ENCODE results near the gene SLIT3.

DNA sequence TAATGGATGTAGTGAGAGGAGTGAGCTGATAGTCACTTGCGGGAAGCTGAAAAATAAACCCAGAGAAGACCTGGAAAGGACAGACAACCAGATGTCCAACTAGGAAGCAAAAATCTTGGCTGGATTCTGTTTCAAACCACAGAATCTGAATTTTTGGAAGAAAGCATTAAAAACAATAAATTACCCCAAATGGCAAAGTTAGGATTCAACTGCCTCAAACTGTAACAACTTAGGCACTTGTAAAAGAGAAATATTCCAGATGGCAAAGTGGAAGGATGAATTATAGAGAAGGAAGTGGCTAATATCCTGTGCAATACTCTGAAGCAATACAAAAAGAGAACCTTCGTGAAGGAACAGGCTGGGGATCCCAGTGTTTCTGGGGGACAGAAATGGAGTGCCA, 46.8 kb upstream of the SLIT3 start:
- TF ChIP-seq, protein P1, sequence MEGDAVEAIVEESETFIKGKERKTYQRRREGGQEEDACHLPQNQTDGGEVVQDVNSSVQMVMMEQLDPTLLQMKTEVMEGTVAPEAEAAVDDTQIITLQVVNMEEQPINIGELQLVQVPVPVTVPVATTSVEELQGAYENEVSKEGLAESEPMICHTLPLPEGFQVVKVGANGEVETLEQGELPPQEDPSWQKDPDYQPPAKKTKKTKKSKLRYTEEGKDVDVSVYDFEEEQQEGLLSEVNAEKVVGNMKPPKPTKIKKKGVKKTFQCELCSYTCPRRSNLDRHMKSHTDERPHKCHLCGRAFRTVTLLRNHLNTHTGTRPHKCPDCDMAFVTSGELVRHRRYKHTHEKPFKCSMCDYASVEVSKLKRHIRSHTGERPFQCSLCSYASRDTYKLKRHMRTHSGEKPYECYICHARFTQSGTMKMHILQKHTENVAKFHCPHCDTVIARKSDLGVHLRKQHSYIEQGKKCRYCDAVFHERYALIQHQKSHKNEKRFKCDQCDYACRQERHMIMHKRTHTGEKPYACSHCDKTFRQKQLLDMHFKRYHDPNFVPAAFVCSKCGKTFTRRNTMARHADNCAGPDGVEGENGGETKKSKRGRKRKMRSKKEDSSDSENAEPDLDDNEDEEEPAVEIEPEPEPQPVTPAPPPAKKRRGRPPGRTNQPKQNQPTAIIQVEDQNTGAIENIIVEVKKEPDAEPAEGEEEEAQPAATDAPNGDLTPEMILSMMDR (IDR thresholded peaks at IDR 0.05): no peak
- TF ChIP-seq EZH2phosphoT487 (IDR thresholded peaks at IDR 0.05): no peak
